Mucosa of stomach (tissue), 1 donor: Measurements from ENCODE around the gene WDR59.
"Not testable (repeated sequence)": the region's sequence is repeated elsewhere in the genome, so short reads cannot be mapped to it uniquely, and the experiment has no call there.

ENCODE experiments used
- H3K27me3 ChIP-seq: one replicate; pipeline ENCODE4 v1.7.0; 2013; ENCODE audit warnings: mild to moderate bottlenecking, low read length; ENCODE audit not compliant: control insufficient read depth, insufficient read depth
- H3K36me3 ChIP-seq: one replicate; pipeline ENCODE4 v1.7.0; 2013; ENCODE audit warnings: low read length; ENCODE audit not compliant: control insufficient read depth, insufficient read depth
- H3K4me1 ChIP-seq: one replicate; pipeline ENCODE4 v1.7.0; 2013; ENCODE audit warnings: mild to moderate bottlenecking, low read length; ENCODE audit not compliant: control insufficient read depth, insufficient read depth
- H3K4me3 ChIP-seq: one replicate; pipeline ENCODE4 v1.7.0; 2013; ENCODE audit warnings: low read length
- H3K9ac ChIP-seq: one replicate; pipeline ENCODE4 v1.7.0; 2013; ENCODE audit warnings: mild to moderate bottlenecking, low read length, moderate library complexity
- H3K9me3 ChIP-seq: one replicate; pipeline ENCODE4 v1.7.0; 2013; ENCODE audit warnings: mild to moderate bottlenecking, low read length, moderate library complexity; ENCODE audit not compliant: control insufficient read depth
- donor health status: Pancreatic carcinoma.

The WDR59 gene

DNA sequence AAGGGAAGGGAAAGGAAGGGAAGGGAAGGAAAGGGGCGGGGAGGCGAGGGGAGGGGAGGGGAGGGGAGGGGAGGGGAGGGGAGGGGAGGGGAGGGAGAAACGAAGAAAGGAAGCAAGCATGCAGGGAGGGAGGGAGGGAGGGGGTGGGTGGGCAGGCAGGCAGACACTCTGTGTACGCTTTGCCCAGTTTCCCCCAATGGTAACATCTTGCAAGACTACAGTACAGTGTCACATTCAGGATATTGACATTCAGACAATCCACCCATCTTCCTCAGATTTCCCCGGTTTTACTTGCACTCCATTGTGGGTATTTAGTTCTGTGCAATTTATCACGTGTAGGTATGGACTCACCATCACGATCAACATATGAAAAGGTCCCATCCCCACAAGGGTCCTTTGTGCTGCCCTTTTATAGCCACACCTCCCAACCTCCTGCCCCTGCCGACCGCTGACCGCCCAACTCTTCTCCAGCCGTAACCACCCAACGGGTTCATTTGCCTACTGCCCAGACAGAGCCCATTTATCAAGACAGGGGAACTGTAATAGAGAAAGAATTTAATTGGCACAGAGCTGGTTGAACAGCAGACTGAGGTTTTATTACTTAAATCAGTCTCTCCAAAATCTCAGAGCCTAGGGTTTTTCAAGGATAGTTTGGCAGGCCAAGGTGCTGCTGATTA lies 118.9 kb downstream of the WDR59 start:
- Histone ChIP-seq H3K4me1 (no peaks in the 10 kb centered on the region), H3K9me3 (no peaks in the 10 kb centered on the region), H3K9ac (no peak overlapping the region), H3K36me3 (no peaks in the 10 kb centered on the region), H3K27me3 (no peaks in the 10 kb centered on the region), H3K4me3 (no peak overlapping the region)

DNA sequence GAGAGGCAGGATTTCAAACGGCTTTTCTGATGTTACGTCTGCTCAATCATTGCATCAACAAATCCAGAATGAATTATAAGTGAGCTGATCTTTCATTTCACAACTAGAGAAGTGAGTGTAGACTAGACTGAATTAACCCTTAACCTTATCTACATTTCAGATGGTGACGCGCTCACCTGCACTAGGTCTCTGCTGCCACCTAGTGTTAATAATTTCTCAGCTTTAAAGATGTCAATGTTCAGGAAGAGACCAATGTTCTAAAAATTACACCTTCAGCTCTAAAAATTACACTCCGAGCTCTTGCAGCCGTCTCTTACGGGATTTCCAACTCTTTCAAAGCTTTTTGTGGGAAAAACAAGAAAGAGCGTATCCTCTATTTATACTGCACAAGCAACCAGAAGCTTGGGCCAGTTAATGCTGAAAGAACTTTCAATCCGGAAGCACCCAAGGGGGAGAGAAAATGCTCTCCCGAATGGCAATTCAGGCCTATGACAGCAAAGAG lies 122.1 kb downstream of the WDR59 start:
- no peaks in the 10 kb centered on the region for H3K27me3 ChIP-seq
- no peak overlapping the region for H3K9ac ChIP-seq
- no peaks in the 10 kb centered on the region for H3K9me3 ChIP-seq
- no peak overlapping the region for H3K4me3 ChIP-seq
- no peaks in the 10 kb centered on the region for H3K4me1 ChIP-seq
- H3K36me3 ChIP-seq = no peaks in the 10 kb centered on the region

DNA sequence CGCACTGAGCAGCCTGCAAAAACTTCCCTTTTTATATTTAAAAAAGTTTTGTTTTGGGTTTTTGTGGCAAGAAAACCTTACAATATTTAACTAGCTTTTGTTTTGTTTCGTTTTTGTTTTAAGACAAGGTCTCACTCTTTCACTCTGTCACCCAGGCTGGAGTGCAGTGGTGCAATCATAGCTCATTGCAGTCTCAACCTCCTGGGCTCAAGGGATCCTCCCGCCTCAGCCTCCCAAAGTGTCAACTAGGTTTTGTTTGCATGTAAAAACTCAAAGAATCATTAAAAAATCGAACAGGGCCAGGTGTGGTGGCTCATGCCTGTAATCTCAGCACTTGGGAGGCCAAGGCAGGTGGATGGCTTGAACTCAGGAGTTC lies 132.4 kb downstream of the WDR59 start:
- H3K9ac ChIP-seq = no peak overlapping the region
- no peaks in the 10 kb centered on the region for H3K36me3 ChIP-seq
- no peak overlapping the region for H3K4me3 ChIP-seq
- H3K9me3 ChIP-seq = no peaks in the 10 kb centered on the region
- no peaks in the 10 kb centered on the region for H3K27me3 ChIP-seq
- H3K4me1 ChIP-seq = peaks cover 11% of the 10 kb centered on the region

DNA sequence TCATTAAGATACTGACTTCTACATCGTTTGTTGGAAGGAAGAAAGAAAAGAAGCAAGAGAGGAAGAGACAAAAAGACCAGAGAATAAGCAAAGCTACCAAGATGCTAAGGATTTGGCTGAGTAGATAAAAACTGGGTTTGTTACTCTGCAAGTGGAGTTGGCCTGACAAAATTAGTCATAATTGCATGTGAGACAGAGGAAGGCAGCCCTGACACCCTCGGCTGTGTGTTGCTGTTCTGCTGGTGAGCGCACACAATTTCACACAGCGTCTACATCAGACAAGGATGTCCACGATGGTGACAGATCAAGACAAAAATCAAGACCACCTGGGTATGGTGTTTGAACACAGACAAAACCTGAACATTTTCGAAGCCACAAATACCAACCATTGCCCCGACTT lies 134.9 kb downstream of the WDR59 start:
- Histone ChIP-seq H3K27me3 (no peaks in the 10 kb centered on the region), H3K4me1 (peaks cover 11% of the 10 kb centered on the region), H3K9me3 (no peaks in the 10 kb centered on the region)

DNA sequence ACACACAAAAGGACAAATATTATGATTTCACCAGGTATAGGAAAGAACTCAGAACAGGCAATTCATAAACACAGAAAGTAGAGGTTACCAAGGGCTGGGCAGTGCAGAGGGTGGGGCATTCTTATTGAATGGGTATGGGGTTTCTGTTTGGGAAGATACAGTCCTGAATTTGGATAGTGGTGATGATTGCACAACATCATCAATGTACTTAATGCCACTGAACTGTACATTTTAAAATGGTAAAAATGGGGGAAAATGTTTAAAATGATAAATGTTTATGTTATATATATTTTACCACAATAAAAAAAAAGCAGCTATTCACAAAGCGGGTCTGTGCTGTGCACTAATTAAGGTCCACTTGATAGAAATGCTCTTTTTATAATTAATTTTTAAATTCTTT lies 137.7 kb downstream of the WDR59 start:
- H3K27me3 ChIP-seq = no peaks in the 10 kb centered on the region
- H3K9ac ChIP-seq = no peak overlapping the region
- no peaks in the 10 kb centered on the region for H3K9me3 ChIP-seq
- no peaks in the 10 kb centered on the region for H3K36me3 ChIP-seq
- peaks cover 11% of the 10 kb centered on the region for H3K4me1 ChIP-seq
- no peak overlapping the region for H3K4me3 ChIP-seq

More for the DNA sequence above, 134.9 kb downstream of the WDR59 start:
- no peak overlapping the region for H3K9ac ChIP-seq
- no peak overlapping the region for H3K4me3 ChIP-seq
- no peaks in the 10 kb centered on the region for H3K36me3 ChIP-seq

DNA sequence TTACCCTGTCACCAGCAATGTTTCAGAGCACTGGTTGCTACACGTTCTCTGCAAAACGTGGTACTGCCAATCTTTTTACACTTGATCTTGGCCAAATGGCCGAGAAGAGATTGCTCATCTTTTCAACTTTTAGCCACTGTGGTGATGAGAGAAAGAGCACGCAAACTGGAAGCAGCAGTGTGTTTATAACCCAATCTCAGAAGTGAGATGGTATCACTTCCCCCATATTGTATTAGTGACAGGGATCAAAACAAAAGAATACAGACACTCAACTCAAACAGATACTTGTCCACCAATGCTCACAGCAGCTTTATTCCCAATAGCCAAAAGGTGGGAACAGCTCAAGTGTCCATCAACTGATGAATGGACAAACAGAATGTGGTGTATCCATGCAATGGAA lies 138.2 kb downstream of the WDR59 start:
- H3K9me3 ChIP-seq = no peaks in the 10 kb centered on the region
- H3K27me3 ChIP-seq = no peaks in the 10 kb centered on the region
- H3K4me3 ChIP-seq = no peak overlapping the region
- H3K9ac ChIP-seq = no peak overlapping the region
- H3K4me1 ChIP-seq = peaks cover 11% of the 10 kb centered on the region
- H3K36me3 ChIP-seq = no peaks in the 10 kb centered on the region

DNA sequence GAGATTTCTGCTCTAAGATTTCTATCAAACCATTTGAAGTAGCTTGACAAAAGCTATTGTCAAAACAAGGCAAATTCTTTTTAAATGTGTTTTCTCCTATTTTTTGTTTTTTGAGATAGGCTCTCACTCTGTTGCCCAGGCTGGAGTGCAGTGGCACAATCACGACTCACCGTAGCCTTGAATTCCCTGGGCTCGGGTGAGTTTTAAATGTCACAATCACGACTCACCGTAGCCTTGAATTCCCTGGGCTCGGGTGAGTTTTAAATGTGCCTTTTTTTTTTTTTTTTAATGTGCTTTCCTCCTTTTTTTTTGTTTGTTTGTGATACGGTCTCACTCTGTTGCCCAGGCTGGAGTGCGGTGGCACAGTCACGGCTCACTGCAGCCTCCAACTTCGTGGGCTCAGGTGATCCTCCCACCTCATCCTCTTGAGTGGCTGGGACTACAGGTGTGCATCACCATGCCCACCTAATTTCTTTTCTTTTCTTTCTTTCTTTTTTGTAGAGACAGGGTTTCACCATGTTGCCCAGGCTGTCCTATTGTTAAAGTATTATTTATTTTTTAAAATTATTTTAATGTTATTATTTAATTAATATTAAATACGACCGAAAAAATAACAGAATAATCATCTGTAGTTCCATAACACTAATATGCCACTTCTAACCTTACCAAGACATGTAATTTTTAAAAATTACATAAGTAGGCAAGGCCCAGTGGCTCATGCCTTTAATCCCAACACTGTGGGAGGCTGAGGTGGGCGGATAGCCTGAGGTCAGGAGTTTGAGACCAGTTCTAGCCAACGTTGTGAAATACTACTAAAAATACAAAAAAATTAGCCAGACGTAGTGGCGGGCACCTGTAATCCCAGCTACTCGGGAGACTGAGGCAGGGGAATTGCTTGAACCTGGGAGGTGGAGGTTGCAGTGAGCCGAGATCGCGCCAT lies 140.6 kb downstream of the WDR59 start:
- H3K4me3 ChIP-seq = no peak overlapping the region
- no peaks in the 10 kb centered on the region for H3K36me3 ChIP-seq
- no peaks in the 10 kb centered on the region for H3K4me1 ChIP-seq
- no peaks in the 10 kb centered on the region for H3K9me3 ChIP-seq
- H3K9ac ChIP-seq = no peak overlapping the region
- H3K27me3 ChIP-seq = no peaks in the 10 kb centered on the region

DNA sequence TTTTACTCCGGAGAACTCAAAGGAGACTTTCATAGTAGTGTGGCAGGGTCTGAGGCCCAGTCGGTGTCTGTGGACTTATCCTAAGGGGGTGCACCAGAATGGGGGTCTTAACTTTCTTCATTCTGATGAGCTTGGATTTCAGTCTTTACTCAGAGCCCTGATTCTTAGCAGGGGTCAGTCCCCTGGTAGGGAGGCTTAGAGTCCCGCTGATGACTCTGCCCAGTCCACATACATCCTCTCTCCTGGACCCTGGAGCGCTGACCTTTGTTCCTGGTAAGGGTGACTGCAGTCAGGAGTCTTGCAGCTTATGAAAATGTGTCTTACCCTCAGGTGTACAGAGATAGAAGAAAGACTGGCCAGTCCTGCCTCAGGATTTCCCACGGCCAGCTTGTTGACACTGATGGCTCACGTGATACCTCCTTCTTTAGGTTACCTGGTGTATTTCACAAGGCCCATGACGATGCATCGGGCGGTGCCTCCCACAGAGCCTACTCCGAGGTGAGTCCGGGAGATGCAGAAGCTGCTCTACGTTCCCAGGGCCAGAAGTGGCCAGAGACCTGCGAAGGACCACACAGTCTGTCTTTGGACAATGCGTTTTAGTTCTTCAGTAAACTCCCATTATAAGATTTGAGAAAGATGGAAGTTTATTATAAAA lies 141.4 kb downstream of the WDR59 start:
- H3K9me3 ChIP-seq = not testable (repeated sequence)

DNA sequence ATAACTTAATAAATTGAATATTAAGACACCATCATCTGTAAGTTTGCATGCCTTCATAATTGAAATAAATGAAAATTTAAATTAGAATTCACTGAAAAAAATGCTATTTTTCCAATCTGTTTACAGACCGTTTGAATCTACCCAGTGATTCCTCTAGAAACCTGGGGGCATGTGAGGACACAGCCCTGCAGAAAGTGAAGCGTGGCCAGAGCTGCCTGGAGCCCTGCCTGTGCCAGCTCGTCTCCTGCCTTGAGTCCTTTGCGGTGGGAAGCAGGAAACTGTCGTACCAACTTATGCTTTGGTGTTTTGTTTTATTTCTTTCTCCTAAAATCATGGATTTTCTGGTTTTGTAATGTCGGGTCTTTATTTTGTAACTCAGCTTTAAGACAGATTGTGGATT lies 142.5 kb downstream of the WDR59 start:
- no peak overlapping the region for H3K4me3 ChIP-seq
- H3K27me3 ChIP-seq = no peaks in the 10 kb centered on the region

More for the DNA sequence above, 141.4 kb downstream of the WDR59 start:
- not testable (repeated sequence) for H3K9ac ChIP-seq, H3K4me1 ChIP-seq, H3K36me3 ChIP-seq, H3K4me3 ChIP-seq, H3K27me3 ChIP-seq

DNA sequence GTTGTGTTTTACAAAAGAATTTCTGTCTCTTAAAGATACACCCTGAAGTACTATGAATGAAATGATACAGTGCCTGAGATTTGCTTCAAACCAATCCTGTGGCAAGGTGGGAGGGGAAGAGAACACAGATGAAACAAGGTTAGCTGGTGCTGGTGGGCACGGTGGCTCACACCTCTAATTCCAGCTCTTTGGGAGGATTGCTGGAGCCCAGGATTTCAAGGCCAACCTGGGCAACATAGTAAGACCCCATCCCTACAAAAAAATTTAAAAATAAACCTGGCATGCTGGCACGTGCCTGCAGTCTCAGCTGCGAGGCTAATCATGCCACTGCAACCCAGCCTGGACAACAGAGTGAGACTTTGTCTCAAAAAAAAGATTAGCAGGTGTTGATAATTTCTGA lies 143.0 kb downstream of the WDR59 start:
- no peak overlapping the region for H3K4me3 ChIP-seq
- H3K9ac ChIP-seq = no peak overlapping the region
- H3K36me3 ChIP-seq = no peaks in the 10 kb centered on the region
- no peaks in the 10 kb centered on the region for H3K9me3 ChIP-seq
- no peaks in the 10 kb centered on the region for H3K27me3 ChIP-seq
- H3K4me1 ChIP-seq = no peaks in the 10 kb centered on the region

More for the DNA sequence above, 142.5 kb downstream of the WDR59 start:
- H3K9me3 ChIP-seq = no peaks in the 10 kb centered on the region
- no peak overlapping the region for H3K9ac ChIP-seq
- H3K36me3 ChIP-seq = no peaks in the 10 kb centered on the region
- no peaks in the 10 kb centered on the region for H3K4me1 ChIP-seq

DNA sequence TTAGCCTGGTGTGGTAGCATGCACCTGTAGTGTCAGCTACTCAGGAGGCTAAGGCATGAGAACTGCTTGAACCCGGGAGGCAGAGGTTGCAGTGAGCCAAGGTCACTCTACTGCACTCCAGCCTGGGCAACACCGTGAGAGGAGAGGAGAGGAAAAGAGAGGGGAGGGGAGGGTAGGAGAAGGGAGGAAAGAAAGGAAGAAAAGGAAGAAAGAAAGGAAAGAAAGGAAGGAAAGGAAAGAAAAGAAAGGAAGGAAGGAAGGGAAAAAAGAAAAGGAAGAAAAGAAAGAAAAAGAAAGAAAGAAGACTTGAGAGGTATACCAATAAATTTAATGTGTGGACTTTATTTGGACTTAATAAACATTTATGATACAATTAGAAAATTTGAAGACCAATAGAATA lies 143.5 kb downstream of the WDR59 start:
- Histone ChIP-seq H3K4me3 (no peak overlapping the region), H3K9ac (no peak overlapping the region), H3K27me3 (no peaks in the 10 kb centered on the region), H3K4me1 (no peaks in the 10 kb centered on the region), H3K9me3 (no peaks in the 10 kb centered on the region), H3K36me3 (no peaks in the 10 kb centered on the region)

DNA sequence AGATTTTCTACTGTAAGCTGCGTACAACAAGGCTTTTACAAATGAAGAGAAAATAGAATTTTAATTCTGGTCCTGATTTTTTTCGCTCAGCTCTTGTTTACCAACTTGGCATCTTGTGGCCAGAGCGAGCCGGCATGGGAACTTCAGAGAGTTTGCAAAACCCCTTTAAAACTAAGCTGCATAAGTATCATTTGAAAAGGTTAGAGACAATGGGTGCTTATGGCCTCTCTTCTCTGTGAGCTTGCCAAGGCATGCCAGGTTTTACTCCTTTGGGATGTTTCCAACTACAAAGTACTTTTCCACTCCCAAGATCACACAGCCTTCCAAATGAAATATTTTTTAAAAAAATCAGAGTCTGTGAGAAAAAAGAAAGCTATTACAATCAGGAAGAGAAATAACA lies 147.9 kb downstream of the WDR59 start:
- Histone ChIP-seq H3K4me3 (no peak overlapping the region), H3K9ac (no peak overlapping the region), H3K36me3 (no peaks in the 10 kb centered on the region), H3K27me3 (no peaks in the 10 kb centered on the region), H3K9me3 (no peaks in the 10 kb centered on the region), H3K4me1 (no peaks in the 10 kb centered on the region)
